Bronchial epithelial cell (primary cell): ENCODE results near the gene MRTFA. TPM values are rescaled to one million over a fixed set of nuclear protein-coding genes. Genes with fewer than 3 reads are reported as not detected.

Experiments used
- DNase-seq: peaks from one replicate; pipeline ENCODE4 v3.0.0-alpha.2; 2010; ENCODE audit warnings: low read depth
- FAIRE-seq: peaks from 2 replicates; lab custom pipeline; 2011; peaks lifted over from hg19 to GRCh38; lab: Jason Lieb, UNC
- H3K27me3 ChIP-seq: 2 replicates; pipeline ENCODE4 v1.5.1; 2011; ENCODE audit warnings: low read length; ENCODE audit not compliant: control insufficient read depth, insufficient read depth
- H3K36me3 ChIP-seq: 2 replicates; pipeline ENCODE4 v1.5.1; 2011; ENCODE audit warnings: low read length; ENCODE audit not compliant: control insufficient read depth, insufficient read depth
- H3K4me3 ChIP-seq: 2 replicates; pipeline ENCODE4 v1.5.1; 2011; ENCODE audit warnings: mild to moderate bottlenecking, low read depth, low read length, control low read depth
- total RNA-seq: library from RNA; depleted of rRNA; stranded (reverse); fragments of >200 nt; gene quantifications from 2 replicates; pipeline ENCODE4 v1.2.1, GENCODE V29; 2014
- TF ChIP-seq, protein P1 (sequence below): IDR thresholded peaks from 2 replicates; pipeline ENCODE4 v1.5.1; 2011; ENCODE audit warnings: mild to moderate bottlenecking, moderate library complexity, low read length, control low read depth, inconsistent platforms; ENCODE audit not compliant: insufficient read depth, severe bottlenecking

MRTFA gene
- total RNA-seq, 1 donor from 2014 or later = 25.3 TPM

DNA sequence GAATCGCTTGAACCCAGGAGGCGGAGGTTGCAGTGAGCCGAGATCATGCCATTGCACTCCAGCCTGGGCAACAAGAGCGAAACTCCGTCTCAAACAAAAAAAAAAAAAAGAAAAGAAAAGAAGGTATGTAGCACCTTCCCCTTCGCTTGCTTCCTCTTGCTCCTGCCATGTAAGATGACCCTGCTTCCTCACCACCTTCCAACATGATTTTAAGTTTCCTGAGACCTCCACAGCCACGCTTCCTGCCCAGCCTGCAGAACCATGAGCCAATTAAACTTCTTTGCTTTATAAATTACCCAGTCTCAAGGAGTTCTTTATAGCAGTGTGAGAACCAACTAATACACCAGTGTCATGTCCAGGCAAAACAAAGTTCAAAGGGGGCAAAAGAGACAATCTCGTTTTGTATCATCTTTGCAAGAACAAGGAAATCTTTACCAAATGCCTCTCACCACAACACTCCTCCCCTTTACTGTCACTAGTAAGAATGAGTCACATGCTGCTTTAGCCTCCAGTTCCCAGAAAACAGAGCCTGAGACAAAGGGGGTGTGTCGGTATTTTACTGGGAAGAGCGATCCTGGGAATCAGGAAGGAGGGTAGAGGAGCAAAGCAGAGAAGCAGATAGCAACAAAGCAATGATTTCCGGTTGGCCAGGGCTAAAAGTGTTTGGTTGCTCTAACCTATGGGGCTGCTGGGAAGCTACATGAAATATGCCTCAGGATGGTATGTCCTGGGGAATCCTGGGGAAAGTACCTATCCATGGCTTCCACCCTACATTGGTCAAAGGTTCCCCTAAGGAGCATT is 32.3 kb upstream of the MRTFA start:
- no peaks in the 10 kb centered on the region for H3K36me3 ChIP-seq
- TF ChIP-seq, protein P1, sequence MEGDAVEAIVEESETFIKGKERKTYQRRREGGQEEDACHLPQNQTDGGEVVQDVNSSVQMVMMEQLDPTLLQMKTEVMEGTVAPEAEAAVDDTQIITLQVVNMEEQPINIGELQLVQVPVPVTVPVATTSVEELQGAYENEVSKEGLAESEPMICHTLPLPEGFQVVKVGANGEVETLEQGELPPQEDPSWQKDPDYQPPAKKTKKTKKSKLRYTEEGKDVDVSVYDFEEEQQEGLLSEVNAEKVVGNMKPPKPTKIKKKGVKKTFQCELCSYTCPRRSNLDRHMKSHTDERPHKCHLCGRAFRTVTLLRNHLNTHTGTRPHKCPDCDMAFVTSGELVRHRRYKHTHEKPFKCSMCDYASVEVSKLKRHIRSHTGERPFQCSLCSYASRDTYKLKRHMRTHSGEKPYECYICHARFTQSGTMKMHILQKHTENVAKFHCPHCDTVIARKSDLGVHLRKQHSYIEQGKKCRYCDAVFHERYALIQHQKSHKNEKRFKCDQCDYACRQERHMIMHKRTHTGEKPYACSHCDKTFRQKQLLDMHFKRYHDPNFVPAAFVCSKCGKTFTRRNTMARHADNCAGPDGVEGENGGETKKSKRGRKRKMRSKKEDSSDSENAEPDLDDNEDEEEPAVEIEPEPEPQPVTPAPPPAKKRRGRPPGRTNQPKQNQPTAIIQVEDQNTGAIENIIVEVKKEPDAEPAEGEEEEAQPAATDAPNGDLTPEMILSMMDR = no peak
- FAIRE-seq (peak; percentile 93), DNase-seq (peak; percentile 89)
- H3K4me3 ChIP-seq = no peak overlapping the region
- H3K27me3 ChIP-seq = no peaks in the 10 kb centered on the region

DNA sequence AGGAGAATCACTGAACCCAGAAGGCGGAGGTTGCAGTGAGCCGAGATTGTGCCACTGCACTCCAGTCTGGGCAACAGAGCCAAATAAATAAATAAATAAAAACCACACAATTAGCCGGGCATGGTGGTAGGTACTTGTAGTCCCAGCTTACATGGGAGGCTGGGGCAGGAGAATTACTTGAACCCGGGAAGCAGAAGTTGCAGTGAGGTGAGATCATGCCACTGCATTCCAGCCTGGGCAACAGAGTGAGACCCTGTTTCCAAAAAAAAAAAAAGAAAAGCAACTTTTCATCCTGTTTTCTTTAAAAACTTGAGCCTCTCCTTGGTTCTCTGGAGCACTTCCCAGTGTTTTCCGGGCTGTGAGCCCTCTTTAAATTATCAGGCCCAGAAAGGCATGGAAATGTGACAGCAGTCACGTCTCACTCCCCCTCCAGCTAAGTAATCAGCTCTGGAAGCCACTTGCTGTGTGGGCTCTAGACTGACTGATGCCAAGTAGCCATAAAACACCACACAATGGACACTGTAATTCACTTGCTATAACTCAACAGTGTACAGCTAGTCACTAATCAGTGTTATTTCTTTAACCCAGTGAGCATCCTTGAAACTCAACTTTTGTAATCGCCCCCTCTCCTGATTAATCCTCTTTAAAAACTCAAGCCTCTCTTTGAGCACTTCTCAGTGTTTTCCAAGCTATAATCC is 29.8 kb upstream of the MRTFA start:
- FAIRE-seq = no peak
- TF ChIP-seq, protein P1 = no peak

DNA sequence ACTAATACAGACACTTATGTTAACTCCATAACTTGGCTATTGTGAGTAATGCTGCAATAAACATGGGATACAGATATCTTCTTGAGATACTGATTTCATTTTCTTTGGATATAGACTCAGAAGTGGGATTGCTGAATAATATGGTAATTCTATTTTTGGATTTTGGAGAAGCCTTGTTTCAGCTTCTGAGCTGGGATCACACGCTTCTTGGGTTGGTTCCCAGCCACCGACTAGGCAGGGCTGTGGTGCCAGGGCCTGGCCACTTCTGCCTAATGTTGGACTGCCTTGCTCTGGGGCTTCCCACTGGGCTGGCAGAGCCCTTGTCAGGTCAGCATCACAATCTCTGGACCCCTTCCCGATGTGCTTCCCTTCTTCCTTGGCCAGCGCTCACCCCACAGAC is 28.8 kb upstream of the MRTFA start:
- no peaks in the 10 kb centered on the region for H3K27me3 ChIP-seq
- TF ChIP-seq, protein P1 = no peak
- no peak for FAIRE-seq
- no peaks in the 10 kb centered on the region for H3K36me3 ChIP-seq
- DNase-seq = no peak
- H3K4me3 ChIP-seq = no peak overlapping the region

More for the DNA sequence above, 29.8 kb upstream of the MRTFA start:
- H3K4me3 ChIP-seq = no peak overlapping the region
- H3K27me3 ChIP-seq = no peaks in the 10 kb centered on the region
- no peaks in the 10 kb centered on the region for H3K36me3 ChIP-seq
- no peak for DNase-seq

DNA sequence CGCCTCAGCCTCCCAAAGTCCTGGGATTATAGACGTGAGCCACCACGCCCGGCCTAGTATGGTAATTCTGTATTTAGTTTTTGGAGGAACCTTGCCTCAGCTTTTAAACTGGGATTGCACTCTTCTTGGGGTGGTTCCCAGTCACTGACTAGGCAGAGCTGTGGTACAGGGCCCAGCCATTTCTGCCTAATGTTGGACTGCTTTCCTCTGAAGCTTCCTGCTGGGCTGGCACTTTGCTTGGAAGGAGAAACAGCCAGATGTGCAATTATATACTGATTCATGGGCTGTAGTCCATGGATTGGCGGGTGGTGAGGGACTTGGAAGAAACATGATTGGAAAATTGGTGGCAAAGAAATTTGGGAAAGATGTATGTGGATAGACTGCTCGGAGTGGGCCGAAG is 25.2 kb upstream of the MRTFA start:
- no peak for FAIRE-seq
- DNase-seq = no peak

DNA sequence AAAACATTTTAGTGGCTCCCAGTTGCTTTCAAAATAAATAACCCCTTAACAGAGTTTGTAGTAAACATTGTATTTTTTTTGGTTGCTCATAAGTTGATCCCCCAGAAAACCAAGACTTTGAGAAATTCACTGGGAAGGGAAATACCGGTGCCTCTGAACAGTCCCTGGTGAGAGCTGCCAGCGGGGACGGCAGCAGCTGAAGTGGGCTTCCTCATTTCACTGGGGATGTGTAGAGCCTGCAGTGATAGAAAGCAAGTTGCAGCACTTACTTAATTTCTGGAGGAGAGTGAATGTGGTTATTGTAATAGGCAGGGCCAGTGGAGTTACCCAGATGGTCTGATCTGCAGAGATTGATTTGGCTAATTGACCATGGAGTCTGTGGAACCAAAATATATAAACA is 24.2 kb upstream of the MRTFA start:
- Histone ChIP-seq H3K4me3 (no peak overlapping the region), H3K27me3 (no peaks in the 10 kb centered on the region), H3K36me3 (no peaks in the 10 kb centered on the region)
- TF ChIP-seq, protein P1 = no peak
- no peak for DNase-seq
- FAIRE-seq = no peak

More for the DNA sequence above, 25.2 kb upstream of the MRTFA start:
- no peaks in the 10 kb centered on the region for H3K27me3 ChIP-seq
- TF ChIP-seq, protein P1 = no peak
- H3K4me3 ChIP-seq = no peak overlapping the region
- H3K36me3 ChIP-seq = no peaks in the 10 kb centered on the region
